ENCODE data around the gene KCNB1. TPM values are rescaled to one million over a fixed set of nuclear protein-coding genes. Genes with fewer than 3 reads are reported as not detected.
A peak's percentile ranks its signal among the peaks of the same experiment; 100 is the strongest.

KCNB1 gene
- total RNA-seq, 2 donors from 2014 or later = 0.52 to 3.3 TPM

- H3K27me3 ChIP-seq = no peaks in the 10 kb centered on the region
- no peaks in the 10 kb centered on the region for H3K36me3 ChIP-seq (replicated peaks in 1 of 2; ENCODE audit: insufficient read depth in 1 of 2, low read depth in 2 of 2)
- ATAC-seq = no peak
- no peak overlapping the region for H3K4me3 ChIP-seq
- H3K4me1 ChIP-seq = no peaks in the 10 kb centered on the region
- TF ChIP-seq, protein P1, sequence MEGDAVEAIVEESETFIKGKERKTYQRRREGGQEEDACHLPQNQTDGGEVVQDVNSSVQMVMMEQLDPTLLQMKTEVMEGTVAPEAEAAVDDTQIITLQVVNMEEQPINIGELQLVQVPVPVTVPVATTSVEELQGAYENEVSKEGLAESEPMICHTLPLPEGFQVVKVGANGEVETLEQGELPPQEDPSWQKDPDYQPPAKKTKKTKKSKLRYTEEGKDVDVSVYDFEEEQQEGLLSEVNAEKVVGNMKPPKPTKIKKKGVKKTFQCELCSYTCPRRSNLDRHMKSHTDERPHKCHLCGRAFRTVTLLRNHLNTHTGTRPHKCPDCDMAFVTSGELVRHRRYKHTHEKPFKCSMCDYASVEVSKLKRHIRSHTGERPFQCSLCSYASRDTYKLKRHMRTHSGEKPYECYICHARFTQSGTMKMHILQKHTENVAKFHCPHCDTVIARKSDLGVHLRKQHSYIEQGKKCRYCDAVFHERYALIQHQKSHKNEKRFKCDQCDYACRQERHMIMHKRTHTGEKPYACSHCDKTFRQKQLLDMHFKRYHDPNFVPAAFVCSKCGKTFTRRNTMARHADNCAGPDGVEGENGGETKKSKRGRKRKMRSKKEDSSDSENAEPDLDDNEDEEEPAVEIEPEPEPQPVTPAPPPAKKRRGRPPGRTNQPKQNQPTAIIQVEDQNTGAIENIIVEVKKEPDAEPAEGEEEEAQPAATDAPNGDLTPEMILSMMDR (IDR thresholded peaks at IDR 0.05) = no peak
- TF ChIP-seq POLR2A (IDR thresholded peaks at IDR 0.05) = no peak
- WGBS, 2 donors = 53 to 54% methylated on average over 3 of the region's 3 CpGs
- H3K9me3 ChIP-seq = no peaks in the 10 kb centered on the region
- intact Hi-C loops (cut with DNase I) = no loop called here
- DNase-seq = peak in 1 of 4 donors; percentile 8
- H3K27ac ChIP-seq = no peak overlapping the region
Observed at GRCh38 chr20:49400904-49401303, 81.6 kb downstream of the KCNB1 start.

GRCh38 chr20:49400410-49400809 lies 82.1 kb downstream of the KCNB1 start:
- no peak for ATAC-seq
- Histone ChIP-seq H3K9me3 (no peaks in the 10 kb centered on the region), H3K36me3 (replicated peaks in 1 of 2; ENCODE audit: insufficient read depth in 1 of 2, low read depth in 2 of 2) (no peaks in the 10 kb centered on the region), H3K27ac (no peak overlapping the region), H3K4me1 (no peaks in the 10 kb centered on the region), H3K4me3 (no peak overlapping the region), H3K27me3 (no peaks in the 10 kb centered on the region)
- WGBS, 2 donors = 67 to 79% methylated on average over 3 to 7 of the region's 7 CpGs
- TF ChIP-seq POLR2A (IDR thresholded peaks at IDR 0.05) = no peak
- TF ChIP-seq, protein P1 (IDR thresholded peaks at IDR 0.05) = no peak
- peak in 3 of 4 donors; percentile 9 to 38 (median 25) for DNase-seq
- intact Hi-C loops (cut with DNase I) = no loop called here

- Histone ChIP-seq H3K9me3 (no peaks in the 10 kb centered on the region), H3K4me1 (no peaks in the 10 kb centered on the region), H3K27ac (no peak overlapping the region), H3K4me3 (no peak overlapping the region), H3K36me3 (replicated peaks in 1 of 2; ENCODE audit: insufficient read depth in 1 of 2, low read depth in 2 of 2) (no peaks in the 10 kb centered on the region), H3K27me3 (no peaks in the 10 kb centered on the region)
- DNase-seq (peak in 3 of 4 donors; percentile 20 to 27 (median 23)), ATAC-seq (no peak)
- intact Hi-C loops (cut with DNase I) = no loop called here
- WGBS, 2 donors = 49 to 56% methylated on average over 5 of the region's 5 CpGs
- no peak for TF ChIP-seq POLR2A (IDR thresholded peaks at IDR 0.05)
- TF ChIP-seq, protein P1 (IDR thresholded peaks at IDR 0.05) = no peak
Observed at GRCh38 chr20:49399329-49399728, 83.1 kb downstream of the KCNB1 start.

DNA sequence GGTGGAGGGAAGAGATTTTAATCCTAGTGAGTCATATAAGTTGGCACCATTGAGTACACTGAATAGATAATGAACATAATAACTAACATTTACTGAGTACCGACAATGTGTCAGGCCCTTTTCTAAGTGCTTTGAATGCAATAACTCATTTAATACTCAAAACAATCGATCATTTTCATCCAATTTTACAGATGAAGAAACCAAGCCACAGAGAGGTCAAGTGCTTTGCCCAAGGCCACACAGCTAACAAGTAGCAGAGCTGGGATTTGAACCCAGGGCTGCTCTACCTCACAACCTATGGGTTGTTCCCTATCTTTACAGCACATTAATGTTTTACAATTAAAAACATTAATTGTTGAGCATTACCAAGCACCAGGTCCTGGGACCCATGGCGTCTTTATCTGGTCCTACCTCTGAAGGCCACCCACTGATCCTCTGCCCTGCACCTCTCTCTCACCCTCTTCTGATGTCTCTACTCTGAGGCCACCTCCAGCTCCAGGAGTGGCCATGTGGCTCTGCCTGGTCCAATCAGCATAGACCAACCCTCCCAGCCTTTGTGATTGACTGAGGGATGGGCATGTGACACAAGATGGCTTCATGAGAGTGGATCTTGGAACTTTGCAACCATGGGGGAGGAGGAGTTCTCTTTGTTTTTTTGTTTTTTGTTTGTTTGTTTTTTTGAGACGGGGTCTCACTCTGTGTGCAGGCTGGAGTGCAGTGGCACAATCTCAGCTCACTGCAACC lies 83.9 kb downstream of the KCNB1 start:
- ATAC-seq = no peak
- TF ChIP-seq, protein P1 (IDR thresholded peaks at IDR 0.05) = no peak
- TF ChIP-seq POLR2A (IDR thresholded peaks at IDR 0.05) = no peak
- Histone ChIP-seq H3K27me3 (no peaks in the 10 kb centered on the region), H3K27ac (no peak overlapping the region), H3K9me3 (no peaks in the 10 kb centered on the region), H3K4me3 (no peak overlapping the region), H3K4me1 (no peaks in the 10 kb centered on the region), H3K36me3 (replicated peaks in 1 of 2; ENCODE audit: insufficient read depth in 1 of 2, low read depth in 2 of 2) (no peaks in the 10 kb centered on the region)
- DNase-seq = no peak
- 65 to 79% methylated on average over 4 of the region's 4 CpGs for WGBS, 2 donors
- intact Hi-C loops (cut with DNase I) = no loop called here

GRCh38 chr20:49397525-49397924 lies 84.9 kb downstream of the KCNB1 start:
- H3K27me3 ChIP-seq = no peaks in the 10 kb centered on the region
- intact Hi-C loops (cut with DNase I) = no loop called here
- DNase-seq (peak in 1 of 4 donors; percentile 5), ATAC-seq (no peak)
- no peak overlapping the region for H3K27ac ChIP-seq
- no peaks in the 10 kb centered on the region for H3K4me1 ChIP-seq
- TF ChIP-seq POLR2A (IDR thresholded peaks at IDR 0.05) = no peak
- TF ChIP-seq, protein P1 (IDR thresholded peaks at IDR 0.05) = no peak
- WGBS, 2 donors = 78 to 92% methylated on average over 6 of the region's 6 CpGs
- H3K36me3 ChIP-seq (replicated peaks in 1 of 2; ENCODE audit: insufficient read depth in 1 of 2, low read depth in 2 of 2) = no peaks in the 10 kb centered on the region
- H3K9me3 ChIP-seq = no peaks in the 10 kb centered on the region
- H3K4me3 ChIP-seq = no peak overlapping the region
